Neuron (in vitro differentiated cells): ENCODE data around the gene FAM162B.
"Not testable (repeated sequence)": the region's sequence is repeated elsewhere in the genome, so short reads cannot be mapped to it uniquely, and the experiment has no call there.

Experiments
- H2AFZ ChIP-seq: one replicate; pipeline ENCODE4 v1.6.1; 2013; ENCODE audit warnings: low read depth, mild to moderate bottlenecking, inconsistent platforms, low read length, moderate library complexity
- H3K27me3 ChIP-seq: one replicate; pipeline ENCODE4 v1.6.1; 2013; ENCODE audit warnings: low read length; ENCODE audit not compliant: insufficient read depth
- H3K36me3 ChIP-seq: one replicate; pipeline ENCODE4 v1.6.1; 2013; ENCODE audit warnings: low read length; ENCODE audit not compliant: insufficient read depth
- H3K4me1 ChIP-seq: one replicate; pipeline ENCODE4 v1.6.1; 2013; ENCODE audit warnings: low read length; ENCODE audit not compliant: insufficient read depth
- H3K4me3 ChIP-seq: 2 replicates; pipeline ENCODE4 v1.5.1; 2013; ENCODE audit warnings: mild to moderate bottlenecking, low read length, moderate library complexity
- H3K9me3 ChIP-seq: one replicate; pipeline ENCODE4 v1.6.1; 2013; ENCODE audit warnings: low read length

FAM162B gene

GRCh38 chr6:116763906-116764628 lies 1.5 kb downstream of the FAM162B start:
- Histone ChIP-seq H3K9me3 (peaks cover 4% of the 10 kb centered on the region), H2AFZ (no peak overlapping the region), H3K4me3 (no peak overlapping the region), H3K27me3 (peaks cover 47% of the 10 kb centered on the region), H3K36me3 (no peaks in the 10 kb centered on the region), H3K4me1 (peaks cover 6% of the 10 kb centered on the region)

- H3K9me3 ChIP-seq: peaks cover 4% of the 10 kb centered on the region
- H3K36me3 ChIP-seq: no peaks in the 10 kb centered on the region
Observed at GRCh38 chr6:116763048-116763447, 2.5 kb downstream of the FAM162B start.

GRCh38 chr6:116762235-116762634 lies 3.3 kb downstream of the FAM162B start:
- H2AFZ ChIP-seq: no peak overlapping the region
- peaks cover 4% of the 10 kb centered on the region for H3K9me3 ChIP-seq
- no peak overlapping the region for H3K4me3 ChIP-seq
- peaks cover 6% of the 10 kb centered on the region for H3K4me1 ChIP-seq
- H3K36me3 ChIP-seq: no peaks in the 10 kb centered on the region
- H3K27me3 ChIP-seq: peaks cover 47% of the 10 kb centered on the region

More at GRCh38 chr6:116763048-116763447, 2.5 kb downstream of the FAM162B start:
- Histone ChIP-seq H2AFZ (no peak overlapping the region), H3K4me3 (no peak overlapping the region), H3K4me1 (peaks cover 6% of the 10 kb centered on the region), H3K27me3 (peaks cover 47% of the 10 kb centered on the region)

GRCh38 chr6:116761779-116762178 lies 3.7 kb downstream of the FAM162B start:
- Histone ChIP-seq H2AFZ (no peak overlapping the region), H3K36me3 (no peaks in the 10 kb centered on the region), H3K9me3 (peaks cover 4% of the 10 kb centered on the region), H3K27me3 (peaks cover 43% of the 10 kb centered on the region), H3K4me1 (peaks cover 6% of the 10 kb centered on the region), H3K4me3 (no peak overlapping the region)

GRCh38 chr6:116745176-116745575 lies 20.3 kb downstream of the FAM162B start:
- Histone ChIP-seq H3K4me3 (no peak overlapping the region), H3K4me1 (no peaks in the 10 kb centered on the region), H3K36me3 (no peaks in the 10 kb centered on the region), H3K27me3 (no peaks in the 10 kb centered on the region), H3K9me3 (no peaks in the 10 kb centered on the region), H2AFZ (no peak overlapping the region)

GRCh38 chr6:116741571-116741970 lies 23.9 kb downstream of the FAM162B start:
- H2AFZ ChIP-seq: no peak overlapping the region
- no peaks in the 10 kb centered on the region for H3K36me3 ChIP-seq
- peaks cover 2% of the 10 kb centered on the region for H3K9me3 ChIP-seq
- no peak overlapping the region for H3K4me3 ChIP-seq
- no peaks in the 10 kb centered on the region for H3K27me3 ChIP-seq
- no peaks in the 10 kb centered on the region for H3K4me1 ChIP-seq

GRCh38 chr6:116740486-116740885 lies 25.0 kb downstream of the FAM162B start:
- H3K4me1 ChIP-seq, H3K27me3 ChIP-seq, H3K4me3 ChIP-seq, H2AFZ ChIP-seq, H3K9me3 ChIP-seq, H3K36me3 ChIP-seq: not testable (repeated sequence)

- Histone ChIP-seq H2AFZ (no peak overlapping the region), H3K9me3 (peaks cover 2% of the 10 kb centered on the region), H3K4me1 (no peaks in the 10 kb centered on the region), H3K4me3 (no peak overlapping the region), H3K36me3 (peaks cover 8% of the 10 kb centered on the region), H3K27me3 (no peaks in the 10 kb centered on the region)
Observed at GRCh38 chr6:116737004-116737403, 28.5 kb downstream of the FAM162B start.

- Histone ChIP-seq H3K27me3 (no peaks in the 10 kb centered on the region), H3K4me3 (no peak overlapping the region), H3K36me3 (peaks cover 54% of the 10 kb centered on the region), H3K4me1 (no peaks in the 10 kb centered on the region), H2AFZ (no peak overlapping the region), H3K9me3 (no peaks in the 10 kb centered on the region)
Observed at GRCh38 chr6:116730513-116730912, 35.0 kb downstream of the FAM162B start.

GRCh38 chr6:116726947-116727346 lies 38.6 kb downstream of the FAM162B start:
- H3K4me3 ChIP-seq: no peak overlapping the region
- H2AFZ ChIP-seq: no peak overlapping the region
- no peaks in the 10 kb centered on the region for H3K9me3 ChIP-seq
- H3K4me1 ChIP-seq: no peaks in the 10 kb centered on the region
- peaks cover 74% of the 10 kb centered on the region for H3K36me3 ChIP-seq
- H3K27me3 ChIP-seq: no peaks in the 10 kb centered on the region

- H3K36me3 ChIP-seq: peaks cover 57% of the 10 kb centered on the region
Observed at GRCh38 chr6:116714761-116715160, 50.8 kb downstream of the FAM162B start.

GRCh38 chr6:116714296-116714695 lies 51.2 kb downstream of the FAM162B start:
- Histone ChIP-seq H3K9me3 (peaks cover 2% of the 10 kb centered on the region), H2AFZ (no peak overlapping the region), H3K4me1 (no peaks in the 10 kb centered on the region), H3K27me3 (no peaks in the 10 kb centered on the region), H3K4me3 (no peak overlapping the region), H3K36me3 (peaks cover 53% of the 10 kb centered on the region)

More at GRCh38 chr6:116714761-116715160, 50.8 kb downstream of the FAM162B start:
- Histone ChIP-seq H3K9me3 (peaks cover 2% of the 10 kb centered on the region), H3K4me1 (no peaks in the 10 kb centered on the region), H3K4me3 (no peak overlapping the region), H3K27me3 (no peaks in the 10 kb centered on the region), H2AFZ (no peak overlapping the region)

- peaks cover 47% of the 10 kb centered on the region for H3K36me3 ChIP-seq
- no peak overlapping the region for H2AFZ ChIP-seq
- no peaks in the 10 kb centered on the region for H3K27me3 ChIP-seq
- H3K4me3 ChIP-seq: no peak overlapping the region
- H3K4me1 ChIP-seq: no peaks in the 10 kb centered on the region
- no peaks in the 10 kb centered on the region for H3K9me3 ChIP-seq
Observed at GRCh38 chr6:116705917-116706316, 59.6 kb downstream of the FAM162B start.

GRCh38 chr6:116703888-116704287 lies 61.6 kb downstream of the FAM162B start:
- not testable (repeated sequence) for H3K4me1 ChIP-seq, H2AFZ ChIP-seq, H3K27me3 ChIP-seq, H3K4me3 ChIP-seq, H3K9me3 ChIP-seq
- H3K36me3 ChIP-seq: peaks cover 54% of the 10 kb centered on the region
